HepG2 (cell line): ENCODE measurements around the gene EVPLL.

Source experiments
- CTCF ChIP-seq: sonication (generic); formaldehyde crosslinking; IDR thresholded peaks from 2 replicates; pipeline ENCODE4 v1.5.0; 2020; ENCODE audit warnings: mild to moderate bottlenecking, missing genetic modification reagents, moderate library complexity
- FOXO1 ChIP-seq: sonication (generic); formaldehyde crosslinking; IDR thresholded peaks from 2 replicates; pipeline ENCODE4 v1.4.0; 2020; ENCODE audit warnings: missing genetic modification reagents
- POLR2A ChIP-seq, 2 experiments: IDR thresholded peaks; 2 replicates each; pipeline ENCODE4 v1.6.1; 2011; ENCODE audit warnings: low read depth in 2 of 2, low read length in 2 of 2, mild to moderate bottlenecking in 1 of 2, moderate library complexity in 1 of 2; ENCODE audit not compliant: insufficient read depth in 1 of 2
- SNAPC2 ChIP-seq: sonication (generic); formaldehyde crosslinking; IDR thresholded peaks from 2 replicates; pipeline ENCODE4 v1.8.1; 2022; ENCODE audit warnings: mild to moderate bottlenecking, missing genetic modification reagents
- U2AF2 ChIP-seq: fragments of 200-400 bp; formaldehyde crosslinking; IDR thresholded peaks from 2 replicates; pipeline ENCODE4 v1.6.1; 2017; ENCODE audit warnings: low read depth, mild to moderate bottlenecking, low read length
- ZBTB44 ChIP-seq: sonication (generic); formaldehyde crosslinking; IDR thresholded peaks from 2 replicates; pipeline ENCODE4 v1.4.0; 2020; ENCODE audit warnings: missing genetic modification reagents
- ZSCAN30 ChIP-seq: sonication (generic); formaldehyde crosslinking; IDR thresholded peaks from 2 replicates; pipeline ENCODE4 v1.5.0; 2020; ENCODE audit warnings: mild to moderate bottlenecking, missing genetic modification reagents

GRCh38 chr17:18378205-18378505 is 577 bp downstream of the EVPLL start:
- no peak for TF ChIP-seq U2AF2
- TF ChIP-seq FOXO1 (CRISPR knock-in tag): no peak
- no peak for TF ChIP-seq SNAPC2 (CRISPR knock-in tag)
- no peak for TF ChIP-seq ZSCAN30 (CRISPR knock-in tag)
- no peak for TF ChIP-seq ZBTB44 (CRISPR knock-in tag)
- TF ChIP-seq POLR2A (IDR thresholded peaks at IDR 0.05; ENCODE audit: insufficient read depth in 1 of 2, low read depth in 2 of 2, low read length in 2 of 2): no peak
- TF ChIP-seq CTCF: no peak
